Astrocyte of the spinal cord (primary cell): ENCODE results near the gene CIAO2B.
"Not testable (repeated sequence)": the region's sequence is repeated elsewhere in the genome, so short reads cannot be mapped to it uniquely, and the experiment has no call there.

ENCODE experiments used
- DNase-seq: peaks from one replicate; pipeline ENCODE4 v3.0.0; 2011; ENCODE audit warnings: low read depth, low spot score
- H3K4me3 ChIP-seq: 2 replicates; pipeline ENCODE4 v1.5.1; 2011; ENCODE audit warnings: low read depth, mild to moderate bottlenecking, low read length, moderate library complexity
- CTCF ChIP-seq: IDR thresholded peaks from 2 replicates; pipeline ENCODE4 v1.5.1; 2012; ENCODE audit warnings: low read depth, mild to moderate bottlenecking, low read length, inconsistent platforms
- in situ Hi-C: cut with HindIII; loops from 2 replicates; pipeline ENCODE4 v1.10.0; 2017; ENCODE audit warnings: low sequenced_read_pairs

CIAO2B gene

DNA sequence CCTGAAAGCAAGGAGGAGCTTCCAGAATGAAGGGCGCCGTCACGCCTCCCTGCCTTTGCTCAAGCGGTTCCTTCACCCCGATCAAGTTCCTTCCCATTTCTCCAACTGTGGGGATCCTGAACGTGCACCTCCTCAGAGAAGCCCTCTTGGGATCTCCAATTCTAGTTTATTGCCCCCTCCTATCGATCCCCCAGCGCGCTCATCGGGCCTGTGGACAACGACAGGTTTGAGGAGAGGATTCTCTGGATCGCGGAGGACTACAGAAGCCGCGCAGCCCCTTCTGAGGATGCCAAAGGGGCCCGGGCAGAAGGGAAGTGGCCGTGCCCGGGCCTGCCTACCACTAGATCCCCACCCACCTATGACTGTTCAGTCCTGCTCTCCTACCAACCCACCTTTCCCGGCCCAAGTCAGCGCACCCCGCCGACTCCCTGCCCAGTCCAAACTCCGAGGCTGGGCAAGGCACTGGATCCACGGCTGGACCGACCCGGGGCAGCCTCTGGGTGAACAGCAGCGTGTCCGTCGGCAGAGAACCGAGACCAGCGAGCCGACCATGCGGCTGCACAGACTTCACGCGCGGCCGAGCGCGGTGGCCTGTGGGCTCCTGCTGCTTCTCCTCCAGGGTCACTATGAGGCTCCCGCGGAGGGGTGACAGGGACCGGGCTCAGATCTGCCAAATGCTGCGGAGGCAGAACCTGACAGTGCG, 14.1 kb upstream of the CIAO2B start:
- no peak for TF ChIP-seq CTCF
- in situ Hi-C loops = no loop called here

GRCh38 chr16:66947302-66948065, 13.3 kb upstream of the CIAO2B start:
- DNase-seq = peak; percentile 84
- peak; percentile 87 for TF ChIP-seq CTCF
- H3K4me3 ChIP-seq = peak overlapping the region; percentile 46
- in situ Hi-C loops = no loop called here

More for the DNA sequence above, 14.1 kb upstream of the CIAO2B start:
- H3K4me3 ChIP-seq = peak overlapping the region; percentile 46
- no peak for DNase-seq

- H3K4me3 ChIP-seq = no peak overlapping the region
- TF ChIP-seq CTCF = no peak
- no peak for DNase-seq
- in situ Hi-C loops = no loop called here
These were observed 12.7 kb upstream of the CIAO2B start for GRCh38 chr16:66946974-66947301.

DNA sequence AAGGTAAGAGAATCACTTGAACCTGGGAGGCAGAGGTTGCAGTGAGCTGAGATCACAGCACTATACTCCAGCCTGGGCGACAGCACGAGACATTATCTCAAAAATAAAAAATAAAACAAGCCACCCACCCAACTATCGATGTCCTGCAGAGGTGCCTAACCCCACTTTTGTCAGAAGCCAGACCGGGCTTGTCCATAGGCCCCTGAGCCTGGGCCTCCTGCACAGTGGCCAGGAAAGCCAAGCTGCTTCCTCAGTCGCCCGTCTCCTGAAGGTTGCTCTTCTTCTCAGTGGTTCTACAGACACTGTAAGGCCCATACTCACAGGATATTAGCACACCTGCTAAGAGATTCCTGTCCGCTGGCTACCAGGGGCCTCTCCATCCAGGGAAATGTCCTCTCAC, 12.3 kb upstream of the CIAO2B start:
- no peak for DNase-seq
- H3K4me3 ChIP-seq = no peak overlapping the region
- in situ Hi-C loops = no loop called here
- TF ChIP-seq CTCF = no peak

DNA sequence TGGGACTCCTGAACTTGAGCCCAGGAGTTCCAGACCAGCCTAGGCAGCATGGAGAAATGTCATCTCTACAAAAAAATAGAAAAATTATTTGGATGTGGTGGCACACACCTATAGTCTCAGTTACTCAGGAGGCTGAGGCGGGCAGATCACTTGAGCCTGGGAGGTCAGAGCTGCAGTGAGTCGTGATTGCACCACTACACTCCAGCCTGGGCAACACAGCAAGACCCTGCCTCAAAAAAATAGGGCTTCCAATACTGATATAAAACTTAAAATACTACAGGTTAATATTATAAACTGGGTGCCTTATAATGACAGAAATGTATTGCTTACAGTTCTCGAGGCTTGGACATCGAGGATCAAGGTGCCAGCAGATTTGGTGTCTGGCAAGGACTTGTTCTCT, 11.7 kb upstream of the CIAO2B start:
- DNase-seq = no peak
- no peak for TF ChIP-seq CTCF
- in situ Hi-C loops = no loop called here
- no peak overlapping the region for H3K4me3 ChIP-seq

GRCh38 chr16:66944971-66945370, 10.8 kb upstream of the CIAO2B start:
- H3K4me3 ChIP-seq, in situ Hi-C loops, DNase-seq: not testable (repeated sequence)

DNA sequence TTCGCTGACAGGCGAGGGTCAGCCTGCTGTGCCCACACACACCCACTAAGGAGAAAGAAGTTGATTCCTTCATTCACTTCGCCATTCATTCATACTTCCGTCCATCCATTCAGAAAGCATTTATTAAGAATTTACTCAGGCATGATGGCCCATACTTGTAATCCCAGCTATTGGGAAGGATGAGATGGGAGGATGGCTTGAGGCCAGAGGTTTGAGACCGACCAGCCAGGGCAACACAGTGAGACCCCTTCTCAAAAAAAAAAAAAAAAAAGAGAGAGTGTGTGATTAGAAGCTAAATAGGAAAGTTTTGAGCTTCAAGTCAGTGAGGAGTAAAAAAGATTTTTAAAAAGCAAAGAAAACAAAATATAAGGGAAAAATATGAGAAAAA, 9.8 kb upstream of the CIAO2B start:
- in situ Hi-C loops = no loop called here
- no peak overlapping the region for H3K4me3 ChIP-seq
- DNase-seq = no peak
- no peak for TF ChIP-seq CTCF
